HEK293T (cell line): ENCODE data around the gene MLXIP.

Source experiments
- CTCF ChIA-PET: fragments of 350-600 bp; formaldehyde crosslinking; extraction: SDS; loops from one replicate; lab custom pipeline; 2021; ENCODE audit warnings: antibody characterized with exemption, inconsistent platforms; lab: Yijun Ruan, JAX
- POLR2A ChIA-PET: fragments of 350-600 bp; formaldehyde crosslinking; extraction: SDS; loops from one replicate; lab custom pipeline; 2020; ENCODE audit warnings: antibody characterized with exemption, inconsistent platforms; lab: Yijun Ruan, JAX
- DNase-seq: peaks from one replicate; pipeline ENCODE4 v3.0.0; 2012; ENCODE audit warnings: mixed read lengths; ENCODE audit errors: extremely low spot score
- ARNT ChIP-seq: fragments of 450-650 bp; IDR thresholded peaks from 2 replicates; pipeline ENCODE4 v1.6.1; 2017; ENCODE audit warnings: mild to moderate bottlenecking
- BHLHE40 ChIP-seq: fragments of 450-650 bp; IDR thresholded peaks from 2 replicates; pipeline ENCODE4 v1.6.1; 2016; ENCODE audit warnings: mild to moderate bottlenecking, moderate library complexity, borderline replicate concordance
- CTBP1 ChIP-seq: fragments of 450-650 bp; IDR thresholded peaks from 2 replicates; pipeline ENCODE4 v1.6.1; 2016; ENCODE audit warnings: borderline replicate concordance
- ELF4 ChIP-seq: fragments of 450-650 bp; IDR thresholded peaks from 2 replicates; pipeline ENCODE4 v1.6.1; 2017; ENCODE audit warnings: antibody characterized with exemption
- FOXA1 ChIP-seq: fragments of 450-650 bp; IDR thresholded peaks from 2 replicates; pipeline ENCODE4 v1.6.1; 2016; ENCODE audit warnings: mild to moderate bottlenecking
- FOXK2 ChIP-seq: fragments of 450-650 bp; IDR thresholded peaks from 2 replicates; pipeline ENCODE4 v1.6.1; 2016; ENCODE audit warnings: mild to moderate bottlenecking
- FOXM1 ChIP-seq: fragments of 450-650 bp; IDR thresholded peaks from 2 replicates; pipeline ENCODE4 v1.6.1; 2017; ENCODE audit warnings: mild to moderate bottlenecking, borderline replicate concordance
- HDGF ChIP-seq: fragments of 450-650 bp; IDR thresholded peaks from 2 replicates; pipeline ENCODE4 v1.6.1; 2017; ENCODE audit warnings: antibody characterized with exemption, borderline replicate concordance
- L3MBTL2 ChIP-seq: fragments of 450-650 bp; conservative IDR thresholded peaks from 2 replicates; pipeline ENCODE4 v1.6.1; 2016; ENCODE audit warnings: mild to moderate bottlenecking
- LEF1 ChIP-seq: fragments of 450-650 bp; IDR thresholded peaks from 2 replicates; pipeline ENCODE4 v1.6.1; 2017; ENCODE audit warnings: mild to moderate bottlenecking, borderline replicate concordance
- NFRKB ChIP-seq: fragments of 450-650 bp; IDR thresholded peaks from 2 replicates; pipeline ENCODE4 v1.6.1; 2016; ENCODE audit warnings: mild to moderate bottlenecking, moderate library complexity
- SP1 ChIP-seq: fragments of 450-650 bp; IDR thresholded peaks from 2 replicates; pipeline ENCODE4 v1.6.1; 2017
- SUZ12 ChIP-seq: fragments of 450-650 bp; IDR thresholded peaks from 2 replicates; pipeline ENCODE4 v1.6.1; 2016; ENCODE audit warnings: mild to moderate bottlenecking
- TARDBP ChIP-seq: fragments of 450-650 bp; IDR thresholded peaks from 2 replicates; pipeline ENCODE4 v1.6.1; 2016
- ZNF384 ChIP-seq: fragments of 450-650 bp; IDR thresholded peaks from 2 replicates; pipeline ENCODE4 v1.6.1; 2016
- TF ChIP-seq, protein P1 (sequence below): fragments of 450-650 bp; IDR thresholded peaks from 2 replicates; pipeline ENCODE4 v1.6.1; 2016

MLXIP gene

DNA sequence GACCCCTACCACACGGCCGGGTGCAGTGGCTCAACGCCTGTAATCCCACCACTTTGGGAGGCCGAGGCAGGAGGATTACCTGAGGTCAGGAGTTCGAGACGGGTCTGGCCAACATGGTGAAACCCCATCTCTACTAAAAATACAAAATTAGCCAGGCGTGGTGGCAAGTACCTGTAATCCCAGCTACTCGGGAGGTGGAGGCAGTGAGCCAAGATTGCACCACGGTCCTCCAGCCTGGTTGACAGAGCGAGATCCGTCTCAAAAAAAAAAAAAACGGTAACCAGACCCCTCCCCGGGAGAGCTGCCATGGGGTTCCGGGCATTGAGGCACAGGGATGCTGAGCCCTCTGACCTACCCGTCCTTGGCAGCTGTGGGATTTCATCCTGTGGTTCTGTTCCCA lies 35.1 kb upstream of the MLXIP start:
- DNase-seq = no peak
- ChIA-PET CTCF (no interaction called here), POLR2A (no interaction called here)
- TF ChIP-seq NFRKB (no peak), FOXM1 (no peak)

DNA sequence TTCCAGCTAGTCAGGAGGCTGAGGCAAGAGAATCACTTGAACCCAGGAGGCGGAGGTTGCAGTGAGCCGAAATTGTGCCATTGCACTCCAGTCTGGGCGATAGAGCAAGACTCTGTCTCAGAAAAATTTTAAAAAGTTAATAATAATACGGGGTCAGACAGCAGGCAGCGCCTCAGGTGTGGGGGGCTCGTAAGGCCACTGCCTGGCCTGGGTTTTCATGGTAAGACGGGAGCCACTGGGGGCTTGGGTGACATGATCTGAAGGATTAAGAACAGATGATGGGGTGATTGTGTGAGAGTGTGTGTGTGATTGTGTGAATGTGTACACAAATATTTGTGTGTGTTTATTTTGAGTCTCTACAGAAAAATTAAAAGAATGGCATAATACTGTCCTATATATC lies 33.3 kb upstream of the MLXIP start:
- TF ChIP-seq, protein P1, sequence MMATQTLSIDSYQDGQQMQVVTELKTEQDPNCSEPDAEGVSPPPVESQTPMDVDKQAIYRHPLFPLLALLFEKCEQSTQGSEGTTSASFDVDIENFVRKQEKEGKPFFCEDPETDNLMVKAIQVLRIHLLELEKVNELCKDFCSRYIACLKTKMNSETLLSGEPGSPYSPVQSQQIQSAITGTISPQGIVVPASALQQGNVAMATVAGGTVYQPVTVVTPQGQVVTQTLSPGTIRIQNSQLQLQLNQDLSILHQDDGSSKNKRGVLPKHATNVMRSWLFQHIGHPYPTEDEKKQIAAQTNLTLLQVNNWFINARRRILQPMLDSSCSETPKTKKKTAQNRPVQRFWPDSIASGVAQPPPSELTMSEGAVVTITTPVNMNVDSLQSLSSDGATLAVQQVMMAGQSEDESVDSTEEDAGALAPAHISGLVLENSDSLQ = no peak
- TF ChIP-seq ARNT (no peak), CTBP1 (no peak), HDGF (no peak), ZNF384 (no peak)
- ChIA-PET CTCF (no interaction called here), POLR2A (no interaction called here)
- DNase-seq = no peak

DNA sequence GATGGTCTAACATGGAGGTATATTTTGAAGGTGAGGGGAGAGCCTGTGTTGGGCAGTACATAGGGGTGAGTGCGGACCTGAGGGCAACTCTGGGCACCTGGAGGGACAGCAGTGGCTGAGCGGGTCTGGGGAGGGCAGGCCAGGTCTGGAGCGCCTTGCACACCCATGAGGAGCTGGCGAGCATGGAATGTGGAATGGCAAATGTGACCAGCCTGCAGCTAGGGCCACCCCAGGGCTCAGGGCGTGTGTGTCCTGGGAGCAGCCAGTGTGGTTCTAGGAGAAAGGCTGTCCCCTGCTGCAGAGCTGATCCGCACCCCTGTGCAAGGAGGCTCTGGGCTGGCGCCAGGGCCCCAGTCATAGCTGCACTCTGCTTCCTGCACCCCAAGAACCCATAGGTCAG lies 32.4 kb upstream of the MLXIP start:
- no peak for DNase-seq
- POLR2A ChIA-PET = no interaction called here
- TF ChIP-seq SP1 (no peak), BHLHE40 (no peak), SUZ12 (no peak)
- CTCF ChIA-PET = no interaction called here

DNA sequence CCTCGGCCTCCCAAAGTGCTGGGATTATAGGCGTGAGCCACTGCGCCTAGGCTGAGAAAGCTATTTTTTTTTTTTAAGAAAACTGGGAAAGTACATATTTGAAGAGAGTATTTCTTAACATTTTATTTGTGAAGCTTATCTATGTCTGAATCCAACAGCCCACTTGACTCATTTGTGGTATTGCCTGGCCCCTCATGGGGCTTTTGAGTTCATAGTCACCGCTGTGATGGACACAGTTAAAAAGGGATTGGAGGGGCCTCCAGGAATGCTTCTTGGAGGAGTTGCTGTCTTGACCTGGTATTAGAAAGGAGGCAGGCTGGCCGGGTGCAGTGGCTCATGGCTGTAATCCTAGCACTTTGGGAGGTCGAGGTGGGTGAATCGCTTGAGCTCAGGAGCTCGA lies 30.4 kb upstream of the MLXIP start:
- ChIA-PET POLR2A (no interaction called here), CTCF (no interaction called here)
- TF ChIP-seq BHLHE40 (no peak), SUZ12 (no peak), TARDBP (no peak), LEF1 (no peak), SP1 (no peak)
- TF ChIP-seq, protein P1 = no peak
- no peak for DNase-seq

DNA sequence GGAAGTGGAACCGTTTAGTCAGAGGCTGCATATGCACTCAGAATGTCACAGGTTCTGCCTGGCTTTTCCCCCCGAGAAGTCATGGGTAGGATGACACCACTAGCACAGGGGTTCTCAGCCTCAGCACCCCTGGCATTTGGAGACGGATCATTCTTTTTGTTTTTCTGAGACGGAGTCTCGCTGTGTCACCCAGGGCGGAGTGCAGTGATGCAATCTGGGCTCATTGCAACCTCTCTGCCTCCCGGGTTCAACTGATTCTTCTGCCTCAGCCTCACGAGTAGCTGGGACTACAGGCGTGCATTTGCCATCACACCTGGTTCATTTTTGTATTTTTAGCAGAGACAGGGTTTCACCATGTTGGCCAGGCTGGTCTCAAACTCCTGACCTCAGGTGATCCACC lies 28.7 kb upstream of the MLXIP start:
- CTCF ChIA-PET = no interaction called here
- no peak for DNase-seq
- no peak for TF ChIP-seq FOXM1
- no peak for TF ChIP-seq HDGF
- no peak for TF ChIP-seq ELF4
- no peak for TF ChIP-seq BHLHE40
- no peak for TF ChIP-seq LEF1
- no peak for TF ChIP-seq SP1
- no peak for TF ChIP-seq TARDBP
- no peak for TF ChIP-seq SUZ12
- TF ChIP-seq ZNF384 = no peak
- TF ChIP-seq NFRKB = no peak
- TF ChIP-seq ARNT = no peak
- TF ChIP-seq L3MBTL2 = no peak
- no peak for TF ChIP-seq FOXA1
- POLR2A ChIA-PET = interaction anchor here (1.5 kb wide), 1 partner anchor 13 kb away, joined by 3 read pairs; no protein-coding TSS in a partner anchor

DNA sequence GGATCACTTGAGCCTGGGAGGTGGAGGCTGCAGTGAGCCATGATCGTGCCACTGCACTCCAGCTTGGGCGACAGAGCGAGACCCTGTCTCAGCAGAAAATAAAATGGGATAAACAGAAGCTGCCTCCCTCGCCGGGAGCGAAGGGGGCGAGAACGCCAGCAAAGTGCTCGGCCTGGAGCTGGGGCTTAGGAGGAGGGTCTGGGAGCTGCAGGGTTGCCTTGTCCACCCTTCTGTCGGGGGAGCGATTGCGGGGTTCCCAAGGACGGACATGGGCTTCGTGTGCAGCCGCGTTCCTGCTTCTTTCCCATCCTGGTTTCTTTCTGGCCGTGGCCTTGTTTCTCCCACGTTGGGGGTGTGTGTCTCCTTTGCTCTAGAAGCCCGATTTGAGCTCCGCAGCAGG lies 27.9 kb upstream of the MLXIP start:
- CTCF ChIA-PET = no interaction called here
- TF ChIP-seq LEF1 (no peak), FOXK2 (no peak), CTBP1 (no peak), SP1 (no peak), NFRKB (no peak), L3MBTL2 (no peak), ELF4 (no peak), FOXM1 (no peak), HDGF (no peak), TARDBP (no peak), ARNT (no peak), FOXA1 (no peak), SUZ12 (no peak)
- TF ChIP-seq, protein P1 = no peak
- no peak for DNase-seq
- POLR2A ChIA-PET = interaction anchor here (1.5 kb wide), 1 partner anchor 13 kb away, joined by 3 read pairs; no protein-coding TSS in a partner anchor

DNA sequence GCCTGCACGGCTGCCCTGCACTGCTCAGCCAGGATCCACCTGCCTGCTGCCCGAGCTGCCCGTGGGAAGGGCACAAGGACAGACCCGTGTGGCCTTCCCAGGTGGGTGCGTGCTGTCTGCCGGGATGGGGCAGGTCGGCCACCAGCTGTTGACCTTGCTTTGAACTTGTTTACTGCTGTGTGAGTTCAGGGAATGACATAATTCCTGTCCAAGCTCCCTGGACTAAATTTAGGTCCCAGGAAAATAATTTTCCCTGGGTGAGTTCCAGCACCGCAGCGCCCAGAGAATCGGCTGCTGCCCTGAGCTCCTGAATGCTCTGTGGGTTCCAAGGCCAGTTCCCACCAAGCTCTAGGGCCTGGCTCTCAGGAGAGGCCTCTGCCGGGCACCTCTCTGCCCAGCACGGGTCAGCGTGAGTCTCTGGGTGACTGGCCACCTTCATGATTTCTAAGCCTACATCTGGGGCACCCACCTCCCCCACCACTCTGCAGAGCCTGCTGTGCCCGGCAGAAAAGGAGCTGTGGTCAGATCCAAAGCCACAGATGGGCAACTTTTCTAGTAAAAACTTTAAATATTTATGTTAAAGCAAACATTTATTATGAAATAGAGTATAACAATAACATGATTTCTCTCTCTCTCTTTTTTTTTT lies 27.2 kb upstream of the MLXIP start:
- ChIA-PET CTCF (interaction anchor here (0.8 kb wide), 1 partner anchor 72 kb away, joined by 3 read pairs; no protein-coding TSS in a partner anchor), POLR2A (interaction anchor here (1.5 kb wide), 1 partner anchor 12 kb away, joined by 3 read pairs; no protein-coding TSS in a partner anchor)

More for the DNA sequence above, 27.2 kb upstream of the MLXIP start:
- DNase-seq = no peak
- TF ChIP-seq FOXM1 (no peak), FOXK2 (no peak), NFRKB (no peak), HDGF (no peak), LEF1 (no peak), CTBP1 (no peak), L3MBTL2 (no peak), ELF4 (no peak), BHLHE40 (no peak), FOXA1 (no peak), SP1 (no peak)
- TF ChIP-seq, protein P1 = no peak
